ENCODE results near the gene TTC3. TPM values are rescaled to one million over a fixed set of nuclear protein-coding genes. Genes with fewer than 3 reads are reported as not detected.
"Not testable (repeated sequence)": the region's sequence is repeated elsewhere in the genome, so short reads cannot be mapped to it uniquely, and the experiment has no call there.

Gene TTC3
- total RNA-seq, 3 donors from 2014 or later (not counting 1 experiment from before 2014, with no cell fraction given) = 83.1 to 97.4 (median 88.3) TPM

GRCh38 chr21:37045556-37045955 is 27.5 kb upstream of the TTC3 start:
- ATAC-seq (no peak), DNase-seq (no peak)
- no peaks in the 10 kb centered on the region for H3K27me3 ChIP-seq (ENCODE audit: control insufficient read depth, insufficient read depth, low read length)
- Mint-ChIP-seq H3K4me1 (peaks cover 12 to 14% of the 10 kb centered on the region in 2 donors), H3K27ac (no peak overlapping the region), H3K9me3 (no peaks in the 10 kb centered on the region), H3K27me3 (ENCODE audit: low read depth in 2 of 2) (peaks cover 0 to 9% of the 10 kb centered on the region in 2 donors), H3K4me3 (no peak overlapping the region), H3K36me3 (no peaks in the 10 kb centered on the region)
- H3K9me3 ChIP-seq (ENCODE audit: control insufficient read depth, insufficient read depth, low read length) = no peaks in the 10 kb centered on the region
- peaks cover 10% of the 10 kb centered on the region for H3K4me1 ChIP-seq (ENCODE audit: control insufficient read depth, insufficient read depth, low read length)
- no peak overlapping the region for H3K27ac ChIP-seq (ENCODE audit: low read length)
- 80% methylated on average over 6 of the region's 6 CpGs for WGBS (ENCODE audit: insufficient coverage)
- no peaks in the 10 kb centered on the region for H3K36me3 ChIP-seq (ENCODE audit: control insufficient read depth, insufficient read depth, low read length)
- no peak for TF ChIP-seq CTCF (IDR thresholded peaks at IDR 0.05)
- no peak overlapping the region for H3K4me3 ChIP-seq (ENCODE audit: low read length)
- intact Hi-C loops (cut with micrococcal nuclease) = no loop called here

DNA sequence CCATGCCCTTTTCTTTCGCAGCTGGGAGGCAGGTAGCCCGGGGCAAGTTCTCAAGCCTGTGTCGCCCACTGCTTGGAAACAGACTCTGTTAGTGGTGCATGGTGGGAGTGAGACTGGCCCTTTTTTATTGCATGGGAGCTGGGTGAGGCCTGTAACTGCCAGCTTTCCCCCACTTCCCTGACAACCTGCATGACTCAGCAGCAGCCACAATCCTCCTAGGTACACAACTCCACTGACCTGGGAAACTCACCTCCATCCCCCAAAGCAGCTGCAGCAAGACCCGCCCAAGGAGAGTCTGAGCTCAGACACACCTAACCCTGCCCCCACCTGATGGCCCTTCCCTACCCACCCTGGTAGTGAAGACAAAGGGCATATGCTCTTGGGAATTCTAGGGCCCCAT is 26.0 kb upstream of the TTC3 start:
- DNase-seq = no peak
- no peak overlapping the region for H3K4me3 Mint-ChIP-seq
- H3K36me3 Mint-ChIP-seq = no peaks in the 10 kb centered on the region
- no peaks in the 10 kb centered on the region for H3K9me3 Mint-ChIP-seq
- H3K4me1 ChIP-seq (ENCODE audit: control insufficient read depth, insufficient read depth, low read length) = peaks cover 10% of the 10 kb centered on the region
- no peak overlapping the region for H3K4me3 ChIP-seq (ENCODE audit: low read length)
- no peaks in the 10 kb centered on the region for H3K36me3 ChIP-seq (ENCODE audit: control insufficient read depth, insufficient read depth, low read length)
- H3K27ac Mint-ChIP-seq = no peak overlapping the region
- no peaks in the 10 kb centered on the region for H3K27me3 ChIP-seq (ENCODE audit: control insufficient read depth, insufficient read depth, low read length)
- WGBS (ENCODE audit: insufficient coverage) = 93% methylated on average over 4 of the region's 4 CpGs
- H3K9me3 ChIP-seq (ENCODE audit: control insufficient read depth, insufficient read depth, low read length) = no peaks in the 10 kb centered on the region
- peaks cover 12 to 14% of the 10 kb centered on the region in 2 donors for H3K4me1 Mint-ChIP-seq
- no peak for ATAC-seq
- H3K27me3 Mint-ChIP-seq (ENCODE audit: low read depth in 2 of 2) = peaks cover 0 to 9% of the 10 kb centered on the region in 2 donors
- intact Hi-C loops (cut with micrococcal nuclease) = no loop called here
- H3K27ac ChIP-seq (ENCODE audit: low read length) = no peak overlapping the region
- no peak for TF ChIP-seq CTCF (IDR thresholded peaks at IDR 0.05)

GRCh38 chr21:37049741-37050140 is 23.3 kb upstream of the TTC3 start:
- H3K27ac ChIP-seq (ENCODE audit: low read length); H3K27me3 ChIP-seq (ENCODE audit: control insufficient read depth, insufficient read depth, low read length); H3K4me3 ChIP-seq (ENCODE audit: low read length); H3K9me3 ChIP-seq (ENCODE audit: control insufficient read depth, insufficient read depth, low read length); H3K4me3 Mint-ChIP-seq; H3K36me3 ChIP-seq (ENCODE audit: control insufficient read depth, insufficient read depth, low read length); ATAC-seq; H3K27ac Mint-ChIP-seq; H3K27me3 Mint-ChIP-seq (ENCODE audit: low read depth in 2 of 2); H3K4me1 ChIP-seq (ENCODE audit: control insufficient read depth, insufficient read depth, low read length); H3K36me3 Mint-ChIP-seq; H3K4me1 Mint-ChIP-seq; H3K9me3 Mint-ChIP-seq; intact Hi-C loops (cut with micrococcal nuclease); DNase-seq: not testable (repeated sequence)
- whole genome bisulfite sequencing (ENCODE audit: insufficient coverage) = 100% methylated on average over 2 of the region's 3 CpGs

DNA sequence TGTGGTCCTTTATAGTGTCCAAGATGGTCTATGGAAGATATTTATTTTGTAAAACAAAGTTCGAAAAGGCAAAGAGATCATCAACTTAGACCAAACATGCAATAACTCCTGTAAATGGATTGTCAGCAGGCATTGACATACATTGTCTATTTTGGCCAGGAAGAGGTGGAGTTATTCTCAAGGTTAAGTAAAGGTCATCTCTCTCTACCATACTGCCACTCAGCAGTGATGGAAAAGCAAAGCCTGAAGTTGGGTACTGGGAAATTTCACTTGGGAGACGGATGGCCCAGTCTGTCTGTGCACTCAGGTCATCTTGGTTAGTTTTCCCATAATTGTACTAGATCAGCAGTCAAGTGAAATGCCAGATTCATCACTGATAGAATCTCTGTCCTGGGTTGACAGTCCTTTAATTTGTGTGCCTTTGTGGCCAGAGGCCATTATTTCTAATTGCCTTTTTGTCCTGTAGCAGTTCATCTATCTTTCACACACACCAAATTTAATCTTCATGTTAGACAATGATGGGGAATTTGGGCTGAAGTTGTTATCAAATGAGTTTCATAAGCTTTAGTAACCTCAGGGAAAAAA is 17.7 kb upstream of the TTC3 start:
- Mint-ChIP-seq H3K9me3 (no peaks in the 10 kb centered on the region), H3K4me3 (no peak overlapping the region), H3K27ac (no peak overlapping the region), H3K4me1 (no peaks in the 10 kb centered on the region), H3K36me3 (no peaks in the 10 kb centered on the region), H3K27me3 (ENCODE audit: low read depth in 2 of 2) (peaks cover 7% of the 10 kb centered on the region in 2 donors)
- ATAC-seq (no peak), DNase-seq (no peak)
- TF ChIP-seq CTCF (IDR thresholded peaks at IDR 0.05) = no peak
- H3K4me3 ChIP-seq (ENCODE audit: low read length) = no peak overlapping the region
- no peaks in the 10 kb centered on the region for H3K27me3 ChIP-seq (ENCODE audit: control insufficient read depth, insufficient read depth, low read length)
- H3K9me3 ChIP-seq (ENCODE audit: control insufficient read depth, insufficient read depth, low read length) = no peaks in the 10 kb centered on the region
- intact Hi-C loops (cut with micrococcal nuclease) = no loop called here
- no peak overlapping the region for H3K27ac ChIP-seq (ENCODE audit: low read length)
- no peaks in the 10 kb centered on the region for H3K36me3 ChIP-seq (ENCODE audit: control insufficient read depth, insufficient read depth, low read length)
- 83% methylated on average over 1 of the region's 2 CpGs for WGBS (ENCODE audit: insufficient coverage)
- no peaks in the 10 kb centered on the region for H3K4me1 ChIP-seq (ENCODE audit: control insufficient read depth, insufficient read depth, low read length)

All from natural killer cell (primary cell).